ENCODE data around the gene KRTAP5-2. TPM values are rescaled to one million over a fixed set of nuclear protein-coding genes. Genes with fewer than 3 reads are reported as not detected.

The KRTAP5-2 gene
- total RNA-seq, 1 donor from 2014 or later = not detected

DNA sequence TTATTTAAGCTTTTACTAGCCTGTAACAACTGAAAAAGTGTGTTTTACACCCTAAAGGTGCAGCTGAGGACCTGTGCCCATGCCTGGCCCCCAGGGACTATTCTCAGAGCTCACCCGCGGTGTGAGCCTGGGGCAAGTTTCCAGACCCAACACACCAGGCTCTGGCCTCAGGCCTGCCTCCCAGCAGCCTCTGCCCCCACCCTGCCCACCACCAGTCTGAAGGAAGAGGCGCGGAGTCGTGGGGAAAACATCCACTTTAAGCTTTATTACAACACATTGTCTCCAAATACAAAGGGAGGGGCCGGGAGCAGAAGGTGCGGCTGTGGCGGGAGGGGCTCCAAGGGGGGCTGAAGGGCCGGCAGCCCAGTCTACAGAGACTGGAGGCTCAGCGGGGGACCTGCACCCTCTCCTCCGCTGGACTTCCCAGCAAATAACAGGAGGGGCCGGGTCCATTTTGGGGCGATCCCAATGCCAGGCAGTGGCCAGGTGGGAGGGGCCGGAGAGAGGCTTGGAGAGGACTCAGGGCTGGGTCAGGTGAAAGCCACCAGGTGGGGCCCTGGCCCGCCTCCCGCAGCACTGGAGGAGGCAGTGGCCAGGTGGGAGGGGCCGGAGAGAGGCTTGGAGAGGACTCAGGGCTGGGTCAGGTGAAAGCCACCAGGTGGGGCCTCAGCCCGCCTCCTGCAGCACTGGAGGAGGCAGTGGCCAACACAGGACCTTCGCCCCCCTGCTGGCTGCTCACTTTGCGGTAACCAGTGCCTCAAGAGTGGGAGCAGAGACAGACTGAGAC is 44.1 kb downstream of the KRTAP5-2 start:
- H4K20me1 ChIP-seq (ENCODE audit: insufficient read depth, low read length) = peaks cover 16% of the 10 kb centered on the region
- peaks cover 8% of the 10 kb centered on the region for H3K36me3 Mint-ChIP-seq (ENCODE audit: low read depth, unreplicated experiment)
- H3K9ac ChIP-seq (ENCODE audit: low read length) = no peak overlapping the region
- no peak overlapping the region for H2AFZ ChIP-seq (ENCODE audit: low read depth, low read length)
- no peaks in the 10 kb centered on the region for H3K9me3 Mint-ChIP-seq (ENCODE audit: unreplicated experiment)
- H3K4me2 ChIP-seq (ENCODE audit: low read length) = no peak overlapping the region
- H3K27me3 ChIP-seq (ENCODE audit: insufficient read depth, low read length) = no peaks in the 10 kb centered on the region
- no peak overlapping the region for H3K4me3 ChIP-seq (ENCODE audit: insufficient read depth, low read depth, low read length)
- TF ChIP-seq EZH2 (IDR thresholded peaks at IDR 0.05; ENCODE audit: insufficient read depth, low read length) = no peak
- TF ChIP-seq, protein P1, sequence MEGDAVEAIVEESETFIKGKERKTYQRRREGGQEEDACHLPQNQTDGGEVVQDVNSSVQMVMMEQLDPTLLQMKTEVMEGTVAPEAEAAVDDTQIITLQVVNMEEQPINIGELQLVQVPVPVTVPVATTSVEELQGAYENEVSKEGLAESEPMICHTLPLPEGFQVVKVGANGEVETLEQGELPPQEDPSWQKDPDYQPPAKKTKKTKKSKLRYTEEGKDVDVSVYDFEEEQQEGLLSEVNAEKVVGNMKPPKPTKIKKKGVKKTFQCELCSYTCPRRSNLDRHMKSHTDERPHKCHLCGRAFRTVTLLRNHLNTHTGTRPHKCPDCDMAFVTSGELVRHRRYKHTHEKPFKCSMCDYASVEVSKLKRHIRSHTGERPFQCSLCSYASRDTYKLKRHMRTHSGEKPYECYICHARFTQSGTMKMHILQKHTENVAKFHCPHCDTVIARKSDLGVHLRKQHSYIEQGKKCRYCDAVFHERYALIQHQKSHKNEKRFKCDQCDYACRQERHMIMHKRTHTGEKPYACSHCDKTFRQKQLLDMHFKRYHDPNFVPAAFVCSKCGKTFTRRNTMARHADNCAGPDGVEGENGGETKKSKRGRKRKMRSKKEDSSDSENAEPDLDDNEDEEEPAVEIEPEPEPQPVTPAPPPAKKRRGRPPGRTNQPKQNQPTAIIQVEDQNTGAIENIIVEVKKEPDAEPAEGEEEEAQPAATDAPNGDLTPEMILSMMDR (IDR thresholded peaks at IDR 0.05; ENCODE audit: insufficient read depth, low read depth, low read length) = no peak
- peaks cover 22% of the 10 kb centered on the region for H3K27me3 Mint-ChIP-seq (ENCODE audit: low read depth, unreplicated experiment)
- peaks cover 15% of the 10 kb centered on the region for H3K4me1 ChIP-seq (ENCODE audit: insufficient read depth, low read length)
- H3K27ac Mint-ChIP-seq (ENCODE audit: unreplicated experiment) = no peak overlapping the region
- H3K9me3 ChIP-seq (ENCODE audit: insufficient read depth, low read depth, low read length) = no peaks in the 10 kb centered on the region
- H3K4me1 Mint-ChIP-seq (ENCODE audit: low read depth, unreplicated experiment) = peaks cover 2% of the 10 kb centered on the region
- no peaks in the 10 kb centered on the region for H3K36me3 ChIP-seq (ENCODE audit: insufficient read depth, low read length)
- no peak overlapping the region for H3K27ac ChIP-seq (ENCODE audit: low read depth, low read length)
- no peak for DNase-seq (ENCODE audit: low read depth)
- no peaks in the 10 kb centered on the region for H3K79me2 ChIP-seq (ENCODE audit: insufficient read depth, low read length)
- H3K4me3 Mint-ChIP-seq (ENCODE audit: unreplicated experiment) = no peak overlapping the region
- FAIRE-seq = no peak

DNA sequence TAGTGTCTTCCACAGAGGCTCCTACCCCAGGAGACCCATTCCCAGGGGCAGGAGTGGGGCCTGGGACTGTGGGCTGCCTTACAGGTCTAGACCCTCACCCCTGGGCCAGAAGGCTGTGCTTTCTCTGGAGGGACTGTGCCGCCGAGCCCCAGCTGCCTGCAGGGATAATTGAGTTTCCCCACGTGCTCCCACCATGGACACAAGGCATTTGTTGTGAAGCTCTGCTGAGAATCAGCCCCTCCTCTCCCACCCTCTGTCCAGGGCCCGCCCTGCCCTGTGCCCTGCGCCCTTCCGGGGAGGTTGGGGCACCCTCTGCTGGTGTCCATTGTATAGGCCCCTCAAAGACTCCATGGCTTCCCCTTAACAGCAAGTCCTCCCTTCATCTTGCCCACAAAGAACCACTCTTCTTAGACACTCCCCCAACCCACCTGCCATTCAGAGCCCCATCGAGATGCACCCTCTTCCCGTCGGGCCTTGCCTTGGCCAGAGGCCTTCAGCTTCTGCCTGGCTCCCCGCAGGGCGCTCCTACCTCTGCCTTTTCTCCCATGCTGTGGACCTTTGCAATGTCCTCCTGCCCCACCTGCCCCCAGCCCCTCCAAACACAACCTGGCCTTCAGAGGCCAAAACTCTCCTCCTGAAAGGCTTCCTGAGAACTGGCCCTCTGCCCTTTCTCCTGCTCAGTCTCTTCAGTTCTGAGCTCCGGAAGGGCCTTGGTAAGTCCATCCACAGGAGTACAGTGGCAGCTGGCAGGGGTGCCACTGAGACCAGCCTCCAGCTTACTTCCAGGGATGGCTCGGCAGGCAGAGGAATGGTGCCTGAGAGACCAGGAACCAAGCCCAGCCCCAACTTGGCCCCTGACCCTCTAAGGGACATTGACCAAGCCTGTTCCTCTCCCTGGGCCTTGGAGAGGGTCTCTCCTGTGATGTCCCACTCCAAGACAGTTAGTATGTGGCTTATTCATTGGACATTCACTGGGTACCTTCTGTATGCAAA is 48.5 kb downstream of the KRTAP5-2 start:
- TF ChIP-seq, protein P1 (IDR thresholded peaks at IDR 0.05; ENCODE audit: insufficient read depth, low read depth, low read length) = no peak
- no peak for TF ChIP-seq EZH2 (IDR thresholded peaks at IDR 0.05; ENCODE audit: insufficient read depth, low read length)
- Histone ChIP-seq H3K4me2 (ENCODE audit: low read length) (no peak overlapping the region), H3K4me1 (ENCODE audit: insufficient read depth, low read length) (no peaks in the 10 kb centered on the region), H2AFZ (ENCODE audit: low read depth, low read length) (no peak overlapping the region), H3K9ac (ENCODE audit: low read length) (no peak overlapping the region), H3K79me2 (ENCODE audit: insufficient read depth, low read length) (no peaks in the 10 kb centered on the region), H3K9me3 (ENCODE audit: insufficient read depth, low read depth, low read length) (no peaks in the 10 kb centered on the region), H3K27me3 (ENCODE audit: insufficient read depth, low read length) (peaks cover 23% of the 10 kb centered on the region), H3K4me3 (ENCODE audit: insufficient read depth, low read depth, low read length) (no peak overlapping the region), H3K36me3 (ENCODE audit: insufficient read depth, low read length) (no peaks in the 10 kb centered on the region), H3K27ac (ENCODE audit: low read depth, low read length) (no peak overlapping the region), H4K20me1 (ENCODE audit: insufficient read depth, low read length) (peaks cover 4% of the 10 kb centered on the region)
- H3K9me3 Mint-ChIP-seq (ENCODE audit: unreplicated experiment) = no peaks in the 10 kb centered on the region
- no peaks in the 10 kb centered on the region for H3K4me1 Mint-ChIP-seq (ENCODE audit: low read depth, unreplicated experiment)
- FAIRE-seq = no peak
- H3K36me3 Mint-ChIP-seq (ENCODE audit: low read depth, unreplicated experiment) = peaks cover 4% of the 10 kb centered on the region
- H3K27ac Mint-ChIP-seq (ENCODE audit: unreplicated experiment) = peak overlapping the region; percentile 58
- no peak for DNase-seq (ENCODE audit: low read depth)
- peaks cover 38% of the 10 kb centered on the region for H3K27me3 Mint-ChIP-seq (ENCODE audit: low read depth, unreplicated experiment)
- H3K4me3 Mint-ChIP-seq (ENCODE audit: unreplicated experiment) = no peak overlapping the region

Data from astrocyte (in vitro differentiated cells and primary cell).